Measurements from ENCODE around the gene MAML3.
A peak's percentile ranks its signal among the peaks of the same experiment; 100 is the strongest.

The MAML3 gene

GRCh38 chr4:140123666-140124377, 30.2 kb downstream of the MAML3 start:
- DNase-seq, result no peak

- no peak for DNase-seq
These were observed 31.1 kb downstream of the MAML3 start for GRCh38 chr4:140122891-140123290.

GRCh38 chr4:140121646-140122045, 32.3 kb downstream of the MAML3 start:
- no peak for DNase-seq

GRCh38 chr4:140118931-140119640, 34.9 kb downstream of the MAML3 start:
- DNase-seq, result no peak

GRCh38 chr4:140117947-140118346, 36.0 kb downstream of the MAML3 start:
- no peak for DNase-seq

- DNase-seq, result no peak
These were observed 37.4 kb downstream of the MAML3 start for GRCh38 chr4:140116442-140117104.

- DNase-seq, result no peak
These were observed 38.8 kb downstream of the MAML3 start for GRCh38 chr4:140115140-140115539.

GRCh38 chr4:140113653-140114052, 40.3 kb downstream of the MAML3 start:
- DNase-seq, result no peak

- no peak for DNase-seq
These were observed 41.4 kb downstream of the MAML3 start for GRCh38 chr4:140112576-140112975.

- no peak for DNase-seq
These were observed 42.7 kb downstream of the MAML3 start for GRCh38 chr4:140111256-140111655.

- no peak for DNase-seq
These were observed 43.3 kb downstream of the MAML3 start for GRCh38 chr4:140110542-140111215.

GRCh38 chr4:140109737-140110136, 44.2 kb downstream of the MAML3 start:
- DNase-seq, result peak; percentile 18

- DNase-seq, result no peak
These were observed 44.7 kb downstream of the MAML3 start for GRCh38 chr4:140109292-140109691.

- DNase-seq, result no peak
These were observed 45.2 kb downstream of the MAML3 start for GRCh38 chr4:140108713-140109230.

- DNase-seq, result no peak
These were observed 45.7 kb downstream of the MAML3 start for GRCh38 chr4:140108243-140108642.

GRCh38 chr4:140106289-140106844, 47.6 kb downstream of the MAML3 start:
- no peak for DNase-seq

GRCh38 chr4:140105436-140105835, 48.5 kb downstream of the MAML3 start:
- DNase-seq, result no peak

GRCh38 chr4:140103676-140104075, 50.3 kb downstream of the MAML3 start:
- DNase-seq, result no peak

GRCh38 chr4:140102421-140102820, 51.6 kb downstream of the MAML3 start:
- DNase-seq, result no peak

- DNase-seq, result no peak
These were observed 53.2 kb downstream of the MAML3 start for GRCh38 chr4:140100771-140101170.

GRCh38 chr4:140099983-140100382, 54.0 kb downstream of the MAML3 start:
- DNase-seq, result peak; percentile 85

- DNase-seq, result no peak
These were observed 55.4 kb downstream of the MAML3 start for GRCh38 chr4:140098455-140099160.

Data from NCI-H2171 treated with DMSO at 0.1 percent for 48 hours (cell line).